HUES6 (cell line): ENCODE measurements around the gene AKTIP.

Experiments
- H3K27ac ChIP-seq: 2 replicates; pipeline ENCODE4 v1.7.0; 2013; ENCODE audit warnings: low read depth, mild to moderate bottlenecking, low read length, inconsistent platforms
- H3K27me3 ChIP-seq: 2 replicates; pipeline ENCODE4 v1.6.1; 2013; ENCODE audit warnings: low read length; ENCODE audit not compliant: control insufficient read depth, insufficient read depth
- H3K36me3 ChIP-seq: 2 replicates; pipeline ENCODE4 v1.6.1; 2013; ENCODE audit warnings: low read length; ENCODE audit not compliant: control insufficient read depth, insufficient read depth
- H3K4me1 ChIP-seq: 2 replicates; pipeline ENCODE4 v1.6.1; 2013; ENCODE audit warnings: low read length; ENCODE audit not compliant: control insufficient read depth, insufficient read depth
- H3K4me3 ChIP-seq: 2 replicates; pipeline ENCODE4 v1.5.1; 2013; ENCODE audit warnings: low read depth, low read length
- H3K9ac ChIP-seq: one replicate; pipeline ENCODE4 v1.6.1; 2013; ENCODE audit warnings: mild to moderate bottlenecking, low read length
- H3K9me3 ChIP-seq: 2 replicates; pipeline ENCODE4 v1.6.1; 2013; ENCODE audit warnings: low read depth, low read length; ENCODE audit not compliant: control insufficient read depth, insufficient read depth

The AKTIP gene

GRCh38 chr16:53530741-53531140, 27.7 kb upstream of the AKTIP start:
- H3K27ac ChIP-seq, result no peak overlapping the region
- H3K36me3 ChIP-seq, result no peaks in the 10 kb centered on the region
- H3K9me3 ChIP-seq, result no peaks in the 10 kb centered on the region
- H3K9ac ChIP-seq, result no peak overlapping the region
- H3K4me3 ChIP-seq, result no peak overlapping the region
- H3K27me3 ChIP-seq, result no peaks in the 10 kb centered on the region
- H3K4me1 ChIP-seq, result no peaks in the 10 kb centered on the region

GRCh38 chr16:53530046-53530445, 27.0 kb upstream of the AKTIP start:
- Histone ChIP-seq H3K27me3 (no peaks in the 10 kb centered on the region), H3K4me1 (no peaks in the 10 kb centered on the region), H3K9ac (no peak overlapping the region), H3K9me3 (no peaks in the 10 kb centered on the region), H3K4me3 (no peak overlapping the region), H3K36me3 (no peaks in the 10 kb centered on the region), H3K27ac (no peak overlapping the region)

- Histone ChIP-seq H3K9me3 (no peaks in the 10 kb centered on the region), H3K36me3 (no peaks in the 10 kb centered on the region), H3K4me1 (no peaks in the 10 kb centered on the region), H3K4me3 (no peak overlapping the region), H3K27ac (no peak overlapping the region), H3K9ac (no peak overlapping the region), H3K27me3 (no peaks in the 10 kb centered on the region)
Observed at GRCh38 chr16:53529513-53529912, 26.5 kb upstream of the AKTIP start.

- Histone ChIP-seq H3K9ac (no peak overlapping the region), H3K4me1 (no peaks in the 10 kb centered on the region), H3K9me3 (no peaks in the 10 kb centered on the region)
Observed at GRCh38 chr16:53528797-53529196, 25.8 kb upstream of the AKTIP start.

DNA sequence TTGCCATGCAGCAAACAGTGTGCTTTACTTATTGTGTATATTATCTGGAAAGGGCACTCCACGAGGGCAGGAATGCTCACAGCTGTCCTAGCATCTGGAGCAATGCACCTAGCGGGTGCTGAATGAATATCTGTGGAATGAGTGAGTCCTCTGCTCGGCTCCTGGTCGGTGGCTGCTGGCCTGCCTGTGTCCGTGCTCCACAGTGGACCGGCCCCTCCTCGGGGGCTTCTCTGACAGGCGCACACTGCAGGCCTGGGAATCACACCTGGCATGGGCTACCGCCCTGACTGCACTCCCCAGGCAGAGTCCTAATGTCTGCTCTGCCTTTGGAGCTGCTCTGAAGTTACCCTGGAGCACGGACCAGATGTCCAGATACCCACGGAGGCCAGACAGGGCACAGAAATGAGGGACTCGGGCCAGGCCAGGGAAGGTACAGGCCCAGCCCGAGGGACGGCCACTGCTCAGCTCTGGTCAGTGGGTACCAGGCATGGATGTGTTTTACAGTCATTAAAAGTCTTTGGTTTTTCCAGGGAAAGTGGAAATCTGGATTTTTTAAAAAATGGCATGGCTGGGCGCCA, 21.1 kb upstream of the AKTIP start:
- Histone ChIP-seq H3K4me1 (no peaks in the 10 kb centered on the region), H3K27ac (no peak overlapping the region), H3K27me3 (no peaks in the 10 kb centered on the region), H3K4me3 (no peak overlapping the region), H3K9me3 (no peaks in the 10 kb centered on the region), H3K9ac (no peak overlapping the region), H3K36me3 (no peaks in the 10 kb centered on the region)

More at GRCh38 chr16:53528797-53529196, 25.8 kb upstream of the AKTIP start:
- no peak overlapping the region for H3K27ac ChIP-seq
- H3K4me3 ChIP-seq, result no peak overlapping the region
- H3K27me3 ChIP-seq, result no peaks in the 10 kb centered on the region
- no peaks in the 10 kb centered on the region for H3K36me3 ChIP-seq

GRCh38 chr16:53523126-53523804, 20.3 kb upstream of the AKTIP start:
- H3K9me3 ChIP-seq, result no peaks in the 10 kb centered on the region
- no peaks in the 10 kb centered on the region for H3K36me3 ChIP-seq
- no peaks in the 10 kb centered on the region for H3K27me3 ChIP-seq
- no peaks in the 10 kb centered on the region for H3K4me1 ChIP-seq
- no peak overlapping the region for H3K9ac ChIP-seq
- H3K27ac ChIP-seq, result no peak overlapping the region
- H3K4me3 ChIP-seq, result no peak overlapping the region

GRCh38 chr16:53519417-53520091, 16.5 kb upstream of the AKTIP start:
- H3K36me3 ChIP-seq, result no peaks in the 10 kb centered on the region
- no peak overlapping the region for H3K9ac ChIP-seq
- H3K27ac ChIP-seq, result no peak overlapping the region
- no peaks in the 10 kb centered on the region for H3K4me1 ChIP-seq
- no peak overlapping the region for H3K4me3 ChIP-seq
- H3K9me3 ChIP-seq, result peaks cover 5% of the 10 kb centered on the region; the same call in 1 of the 2 replicates
- no peaks in the 10 kb centered on the region for H3K27me3 ChIP-seq

GRCh38 chr16:53518550-53519416, 15.8 kb upstream of the AKTIP start:
- H3K4me3 ChIP-seq, result no peak overlapping the region
- H3K36me3 ChIP-seq, result no peaks in the 10 kb centered on the region
- H3K4me1 ChIP-seq, result no peaks in the 10 kb centered on the region
- peaks cover 8% of the 10 kb centered on the region for H3K9me3 ChIP-seq
- no peak overlapping the region for H3K9ac ChIP-seq
- no peak overlapping the region for H3K27ac ChIP-seq
- H3K27me3 ChIP-seq, result no peaks in the 10 kb centered on the region

GRCh38 chr16:53517851-53518250, 14.8 kb upstream of the AKTIP start:
- Histone ChIP-seq H3K27ac (no peak overlapping the region), H3K27me3 (no peaks in the 10 kb centered on the region), H3K9ac (no peak overlapping the region), H3K9me3 (peaks cover 16% of the 10 kb centered on the region), H3K4me3 (no peak overlapping the region), H3K36me3 (no peaks in the 10 kb centered on the region), H3K4me1 (no peaks in the 10 kb centered on the region)

- Histone ChIP-seq H3K4me1 (no peaks in the 10 kb centered on the region; the same call in 1 of the 2 replicates), H3K27me3 (no peaks in the 10 kb centered on the region), H3K4me3 (no peak overlapping the region), H3K27ac (no peak overlapping the region), H3K36me3 (no peaks in the 10 kb centered on the region), H3K9ac (no peak overlapping the region), H3K9me3 (peaks cover 18% of the 10 kb centered on the region)
Observed at GRCh38 chr16:53515811-53516210, 12.8 kb upstream of the AKTIP start.
